NB4 (cell line): Measurements from ENCODE around the gene ITM2C.

Experiments used
- DNase-seq: peaks from one replicate; pipeline ENCODE4 v3.0.0; 2010; ENCODE audit warnings: low read depth
- H3K4me3 ChIP-seq: one replicate; pipeline ENCODE4 v1.5.1; 2011; ENCODE audit warnings: mild to moderate bottlenecking, low read depth, low read length, moderate library complexity
- MAX ChIP-seq: IDR thresholded peaks from 2 replicates; pipeline ENCODE4 v1.6.1; 2011; ENCODE audit warnings: low read depth, low read length
- MYC ChIP-seq: IDR thresholded peaks from 2 replicates; pipeline ENCODE4 v1.6.1; 2011; ENCODE audit warnings: low read depth, low read length
- POLR2A ChIP-seq: IDR thresholded peaks from 2 replicates; pipeline ENCODE4 v1.6.1; 2011; ENCODE audit warnings: mild to moderate bottlenecking; ENCODE audit not compliant: insufficient read length; ENCODE audit errors: extremely low read depth
- TF ChIP-seq, protein P1 (sequence below): IDR thresholded peaks from one replicate; pipeline ENCODE4 v1.5.1; 2012; ENCODE audit warnings: low read depth, low read length

The ITM2C gene

GRCh38 chr2:230910546-230911177 lies 45.9 kb downstream of the ITM2C start:
- TF ChIP-seq POLR2A (no peak), MYC (no peak), MAX (no peak)
- TF ChIP-seq, protein P1, sequence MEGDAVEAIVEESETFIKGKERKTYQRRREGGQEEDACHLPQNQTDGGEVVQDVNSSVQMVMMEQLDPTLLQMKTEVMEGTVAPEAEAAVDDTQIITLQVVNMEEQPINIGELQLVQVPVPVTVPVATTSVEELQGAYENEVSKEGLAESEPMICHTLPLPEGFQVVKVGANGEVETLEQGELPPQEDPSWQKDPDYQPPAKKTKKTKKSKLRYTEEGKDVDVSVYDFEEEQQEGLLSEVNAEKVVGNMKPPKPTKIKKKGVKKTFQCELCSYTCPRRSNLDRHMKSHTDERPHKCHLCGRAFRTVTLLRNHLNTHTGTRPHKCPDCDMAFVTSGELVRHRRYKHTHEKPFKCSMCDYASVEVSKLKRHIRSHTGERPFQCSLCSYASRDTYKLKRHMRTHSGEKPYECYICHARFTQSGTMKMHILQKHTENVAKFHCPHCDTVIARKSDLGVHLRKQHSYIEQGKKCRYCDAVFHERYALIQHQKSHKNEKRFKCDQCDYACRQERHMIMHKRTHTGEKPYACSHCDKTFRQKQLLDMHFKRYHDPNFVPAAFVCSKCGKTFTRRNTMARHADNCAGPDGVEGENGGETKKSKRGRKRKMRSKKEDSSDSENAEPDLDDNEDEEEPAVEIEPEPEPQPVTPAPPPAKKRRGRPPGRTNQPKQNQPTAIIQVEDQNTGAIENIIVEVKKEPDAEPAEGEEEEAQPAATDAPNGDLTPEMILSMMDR, result no peak
- no peak overlapping the region for H3K4me3 ChIP-seq
- DNase-seq, result peak; percentile 48

DNA sequence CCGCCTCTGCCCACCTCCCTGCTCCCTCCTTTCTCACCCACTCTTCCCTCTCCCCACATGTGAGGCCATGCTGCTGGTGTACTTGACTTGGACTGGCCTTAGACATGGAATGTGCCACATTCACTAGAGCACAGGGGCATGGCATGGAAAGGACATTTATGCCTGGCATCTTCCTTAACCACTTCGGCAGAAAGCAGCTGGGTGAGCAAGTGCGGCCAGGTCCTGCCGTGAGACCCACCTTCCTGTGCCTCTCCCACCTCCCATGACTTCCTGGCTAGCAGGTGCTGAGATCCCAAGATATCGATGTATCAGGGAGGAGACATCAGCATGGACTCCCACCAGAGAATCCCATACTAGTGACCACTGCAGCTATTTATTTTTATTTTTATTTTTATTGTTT lies 47.3 kb downstream of the ITM2C start:
- no peak overlapping the region for H3K4me3 ChIP-seq
- TF ChIP-seq POLR2A (no peak), MAX (no peak), MYC (no peak)
- TF ChIP-seq, protein P1, result no peak
- DNase-seq, result no peak

GRCh38 chr2:230912724-230913123 lies 48.0 kb downstream of the ITM2C start:
- TF ChIP-seq, protein P1, result no peak

DNA sequence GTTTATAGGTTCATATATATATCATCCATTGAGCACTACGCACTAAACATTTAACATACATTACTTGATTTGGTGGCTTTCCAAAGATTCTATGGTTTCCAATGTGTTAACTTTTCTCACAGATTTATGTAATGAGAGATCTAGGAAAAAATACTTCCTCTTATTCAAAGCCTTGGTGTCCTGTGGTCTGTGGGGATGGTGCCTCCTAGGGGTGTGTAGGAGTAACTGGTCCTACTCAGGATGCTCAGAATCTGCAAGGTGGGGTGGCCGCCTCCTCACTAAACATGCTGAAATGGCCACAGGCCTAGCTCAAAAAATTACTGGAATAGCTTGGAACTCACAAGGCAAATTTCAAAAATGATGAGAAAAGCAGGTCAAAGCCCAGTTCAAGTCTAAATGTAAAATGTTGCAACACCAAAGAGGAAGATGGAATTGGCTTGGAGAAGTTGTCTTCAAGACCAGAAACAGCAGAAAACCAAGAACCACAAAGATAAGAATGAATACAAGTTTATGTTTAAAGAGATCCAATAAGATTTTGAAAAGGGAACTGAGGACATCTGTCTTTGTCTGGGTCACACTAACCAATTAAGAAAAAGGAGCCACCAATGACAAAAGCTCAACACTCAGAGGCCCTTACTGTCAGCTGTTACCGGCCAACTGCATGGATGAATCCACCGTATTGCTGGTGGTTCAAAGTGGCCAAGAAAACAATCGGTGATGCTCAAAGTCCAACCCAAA lies 48.8 kb downstream of the ITM2C start:
- no peak overlapping the region for H3K4me3 ChIP-seq

More at GRCh38 chr2:230912724-230913123, 48.0 kb downstream of the ITM2C start:
- no peak for DNase-seq
- no peak overlapping the region for H3K4me3 ChIP-seq

DNA sequence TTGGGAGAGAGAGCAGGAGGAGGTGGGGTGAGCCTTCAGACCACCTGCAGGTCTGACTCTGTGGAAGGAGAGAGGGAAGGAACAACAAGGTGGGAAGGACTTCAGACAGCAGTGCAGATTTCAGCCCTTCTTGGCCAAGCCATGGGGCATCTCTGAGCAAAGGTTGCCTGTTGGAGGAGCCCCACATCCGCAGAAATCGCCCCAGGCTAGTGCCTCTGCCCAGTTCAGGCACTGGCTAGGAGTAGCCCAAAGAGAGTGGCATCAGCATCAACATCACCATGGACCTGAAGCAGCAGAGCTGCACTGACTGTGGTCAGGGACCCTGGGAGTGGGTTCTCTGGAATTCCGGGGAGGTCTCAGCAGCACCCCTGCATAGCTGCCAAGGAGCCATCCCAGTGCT lies 50.1 kb downstream of the ITM2C start:
- TF ChIP-seq MYC (no peak), POLR2A (no peak), MAX (no peak)
- TF ChIP-seq, protein P1, result no peak
- H3K4me3 ChIP-seq, result no peak overlapping the region
- DNase-seq, result no peak

More for the DNA sequence above, 48.8 kb downstream of the ITM2C start:
- TF ChIP-seq, protein P1, result peak; percentile 84
- no peak for TF ChIP-seq MYC
- peak; percentile 92 for DNase-seq

DNA sequence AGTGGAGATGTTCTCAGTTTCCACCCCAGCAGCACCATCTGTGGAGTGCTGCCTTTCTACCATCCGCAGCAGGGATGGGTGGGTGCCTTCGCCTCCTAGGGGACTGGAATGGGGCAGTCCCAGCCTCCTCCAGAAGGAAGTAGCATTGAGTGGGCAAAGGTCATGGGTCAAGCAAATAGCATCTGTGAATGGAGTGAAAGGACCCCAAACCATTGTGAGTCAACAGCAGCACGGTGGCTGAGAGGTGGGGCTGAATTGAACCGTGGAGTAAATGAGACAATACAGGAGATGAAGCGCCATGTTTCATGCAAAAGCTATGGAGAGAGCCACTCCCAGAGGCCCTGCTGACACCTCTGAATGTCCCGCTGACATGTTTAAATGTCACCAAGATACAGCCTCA lies 50.6 kb downstream of the ITM2C start:
- TF ChIP-seq MAX (no peak), MYC (no peak), POLR2A (no peak)
- TF ChIP-seq, protein P1, result no peak
- H3K4me3 ChIP-seq, result no peak overlapping the region
- DNase-seq, result no peak
